C4-2B (cell line): ENCODE measurements around the gene POLE.

Source experiments
- CTCF ChIP-seq: fragments of 450-650 bp; conservative IDR thresholded peaks from 2 replicates; pipeline ENCODE4 v1.5.1; 2017; ENCODE audit warnings: mild to moderate bottlenecking
- ZFX ChIP-seq: fragments of 450-650 bp; IDR thresholded peaks from 2 replicates; pipeline ENCODE4 v1.6.1; 2017

- no peak for TF ChIP-seq CTCF
- TF ChIP-seq ZFX, result no peak
These were observed 28.0 kb downstream of the POLE start for GRCh38 chr12:132659146-132659545.
